ENCODE data around the gene SACM1L. TPM values are rescaled to one million over a fixed set of nuclear protein-coding genes. Genes with fewer than 3 reads are reported as not detected.

The SACM1L gene
- total RNA-seq, 6 experiments from 2014 or later, result 43.9 to 51.3 (median 47.8) TPM

GRCh38 chr3:45654397-45654944 lies 34.7 kb upstream of the SACM1L start:
- TF ChIP-seq, protein P1, sequence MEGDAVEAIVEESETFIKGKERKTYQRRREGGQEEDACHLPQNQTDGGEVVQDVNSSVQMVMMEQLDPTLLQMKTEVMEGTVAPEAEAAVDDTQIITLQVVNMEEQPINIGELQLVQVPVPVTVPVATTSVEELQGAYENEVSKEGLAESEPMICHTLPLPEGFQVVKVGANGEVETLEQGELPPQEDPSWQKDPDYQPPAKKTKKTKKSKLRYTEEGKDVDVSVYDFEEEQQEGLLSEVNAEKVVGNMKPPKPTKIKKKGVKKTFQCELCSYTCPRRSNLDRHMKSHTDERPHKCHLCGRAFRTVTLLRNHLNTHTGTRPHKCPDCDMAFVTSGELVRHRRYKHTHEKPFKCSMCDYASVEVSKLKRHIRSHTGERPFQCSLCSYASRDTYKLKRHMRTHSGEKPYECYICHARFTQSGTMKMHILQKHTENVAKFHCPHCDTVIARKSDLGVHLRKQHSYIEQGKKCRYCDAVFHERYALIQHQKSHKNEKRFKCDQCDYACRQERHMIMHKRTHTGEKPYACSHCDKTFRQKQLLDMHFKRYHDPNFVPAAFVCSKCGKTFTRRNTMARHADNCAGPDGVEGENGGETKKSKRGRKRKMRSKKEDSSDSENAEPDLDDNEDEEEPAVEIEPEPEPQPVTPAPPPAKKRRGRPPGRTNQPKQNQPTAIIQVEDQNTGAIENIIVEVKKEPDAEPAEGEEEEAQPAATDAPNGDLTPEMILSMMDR (IDR thresholded peaks at IDR 0.05), result no peak
- Mint-ChIP-seq H3K9me3 (no peaks in the 10 kb centered on the region), H3K27ac (peak overlapping the region; percentile 52), H3K36me3 (ENCODE audit: low read depth) (peaks cover 17% of the 10 kb centered on the region), H3K4me1 (ENCODE audit: low read depth) (peaks cover 69% of the 10 kb centered on the region), H3K27me3 (ENCODE audit: insufficient read depth) (peaks cover 2% of the 10 kb centered on the region; the same call in 1 of the 2 replicates), H3K4me3 (no peak overlapping the region)
- no peak for DNase-seq

- TF ChIP-seq, protein P1 (IDR thresholded peaks at IDR 0.05), result no peak
- Mint-ChIP-seq H3K9me3 (no peaks in the 10 kb centered on the region), H3K4me1 (ENCODE audit: low read depth) (peaks cover 70% of the 10 kb centered on the region), H3K27ac (peak overlapping the region; percentile 75), H3K36me3 (ENCODE audit: low read depth) (peaks cover 10% of the 10 kb centered on the region), H3K27me3 (ENCODE audit: insufficient read depth) (peaks cover 2% of the 10 kb centered on the region; the same call in 1 of the 2 replicates), H3K4me3 (no peak overlapping the region)
- DNase-seq, result no peak
These were observed 33.3 kb upstream of the SACM1L start for GRCh38 chr3:45655906-45656305.

- Mint-ChIP-seq H3K9me3 (no peaks in the 10 kb centered on the region), H3K36me3 (ENCODE audit: low read depth) (peaks cover 6% of the 10 kb centered on the region; the same call in 1 of the 2 replicates), H3K27ac (peak overlapping the region; percentile 58), H3K27me3 (ENCODE audit: insufficient read depth) (peaks cover 2% of the 10 kb centered on the region; the same call in 1 of the 2 replicates), H3K4me3 (peak overlapping the region; percentile 47; the same call in 1 of the 2 replicates), H3K4me1 (ENCODE audit: low read depth) (peaks cover 64% of the 10 kb centered on the region)
- TF ChIP-seq, protein P1 (IDR thresholded peaks at IDR 0.05), result peak; percentile 98
- peak; percentile 94 for DNase-seq
These were observed 32.4 kb upstream of the SACM1L start for GRCh38 chr3:45656575-45657363.

DNA sequence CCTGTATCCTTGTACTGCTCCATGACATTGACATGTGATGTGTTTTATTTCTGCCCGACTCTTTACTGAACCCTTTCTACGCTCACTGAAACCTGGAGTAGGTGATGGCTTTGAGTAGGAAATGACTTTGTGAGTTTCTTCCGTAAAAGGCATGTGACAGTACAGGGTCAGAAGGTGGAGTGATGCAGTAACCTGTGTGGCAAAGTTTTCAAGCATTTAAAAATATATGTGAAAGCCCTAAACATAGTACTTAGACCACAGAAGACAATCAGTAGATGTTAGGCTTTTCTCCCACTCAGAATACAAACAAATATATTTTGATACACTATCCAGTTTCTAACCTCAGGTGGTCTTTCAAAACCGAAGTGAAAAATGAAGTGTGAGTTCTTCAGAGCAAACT lies 31.3 kb upstream of the SACM1L start:
- Mint-ChIP-seq H3K9me3 (no peaks in the 10 kb centered on the region), H3K4me1 (ENCODE audit: low read depth) (peaks cover 54% of the 10 kb centered on the region), H3K36me3 (ENCODE audit: low read depth) (peaks cover 6% of the 10 kb centered on the region; the same call in 1 of the 2 replicates), H3K4me3 (no peak overlapping the region), H3K27me3 (ENCODE audit: insufficient read depth) (peaks cover 2% of the 10 kb centered on the region; the same call in 1 of the 2 replicates), H3K27ac (no peak overlapping the region)
- DNase-seq, result no peak
- TF ChIP-seq, protein P1 (IDR thresholded peaks at IDR 0.05), result no peak

- Mint-ChIP-seq H3K4me1 (ENCODE audit: low read depth) (peaks cover 53% of the 10 kb centered on the region), H3K27me3 (ENCODE audit: insufficient read depth) (peaks cover 2% of the 10 kb centered on the region), H3K4me3 (0 out of 2 replicates have a peak overlapping the region, but pooled peaks have one; percentile 16), H3K9me3 (no peaks in the 10 kb centered on the region), H3K36me3 (ENCODE audit: low read depth) (peaks cover 6% of the 10 kb centered on the region; the same call in 1 of the 2 replicates), H3K27ac (peak overlapping the region; percentile 66)
- TF ChIP-seq, protein P1 (IDR thresholded peaks at IDR 0.05), result peak; percentile 92
- DNase-seq, result peak; percentile 74
These were observed 29.3 kb upstream of the SACM1L start for GRCh38 chr3:45659661-45660566.

Data from HFFc6 (cell line).